ENCODE measurements around the gene LDHB.
"Not testable (repeated sequence)": the region's sequence is repeated elsewhere in the genome, so short reads cannot be mapped to it uniquely, and the experiment has no call there.

The LDHB gene

DNA sequence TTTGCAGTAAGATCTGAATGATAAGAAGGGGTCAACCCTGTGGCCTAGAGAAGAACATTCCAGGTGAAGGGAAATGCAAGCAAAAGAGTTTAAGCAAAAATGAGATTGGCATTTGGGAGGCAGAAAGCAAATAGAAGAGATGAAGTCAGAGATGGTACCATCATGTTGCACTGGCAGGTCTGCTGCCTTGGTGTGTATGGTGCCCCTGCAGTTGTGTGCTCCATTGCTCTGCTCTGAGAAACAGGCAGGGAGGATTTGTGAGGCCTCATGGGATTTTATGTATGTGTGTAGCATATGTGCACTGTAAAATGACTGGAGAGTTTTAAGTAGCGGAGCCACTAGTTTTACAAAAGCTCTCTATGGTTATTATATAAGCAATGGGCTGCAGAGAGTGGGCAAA is 6.6 kb downstream of the LDHB start:
- Histone ChIP-seq H3K27me3 (ENCODE audit: insufficient read depth, low read length) (no peaks in the 10 kb centered on the region), H3K9me3 (ENCODE audit: low read length) (no peaks in the 10 kb centered on the region), H3K4me1 (ENCODE audit: insufficient read depth, low read length) (peaks cover 12% of the 10 kb centered on the region), H3K36me3 (ENCODE audit: insufficient read depth, low read length) (peaks cover 82% of the 10 kb centered on the region), H3K4me3 (ENCODE audit: low read length) (no peak overlapping the region), H2AFZ (ENCODE audit: low read depth, low read length) (no peak overlapping the region)

DNA sequence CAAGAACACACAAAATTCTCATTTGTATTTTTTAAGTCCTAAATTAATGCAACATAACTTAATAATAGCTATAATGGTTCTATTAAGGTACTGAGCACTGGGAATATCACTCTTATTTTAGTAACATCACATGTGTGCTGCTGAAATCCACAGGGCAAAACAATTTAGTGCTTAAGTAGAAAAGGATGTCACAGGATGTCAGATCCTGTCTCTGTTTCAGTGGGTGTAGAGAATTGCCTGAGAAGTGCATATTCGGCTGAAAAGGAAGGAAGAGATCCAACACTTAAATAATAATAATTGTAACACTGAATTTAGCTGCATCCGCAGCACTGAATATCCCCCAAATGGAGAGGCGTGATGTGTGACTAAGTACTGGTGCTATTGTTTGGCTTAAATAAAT is 8.6 kb downstream of the LDHB start:
- Histone ChIP-seq H2AFZ (ENCODE audit: low read depth, low read length) (no peak overlapping the region), H3K27me3 (ENCODE audit: insufficient read depth, low read length) (no peaks in the 10 kb centered on the region), H3K36me3 (ENCODE audit: insufficient read depth, low read length) (peaks cover 89% of the 10 kb centered on the region), H3K9me3 (ENCODE audit: low read length) (no peaks in the 10 kb centered on the region), H3K4me3 (ENCODE audit: low read length) (no peak overlapping the region), H3K4me1 (ENCODE audit: insufficient read depth, low read length) (no peaks in the 10 kb centered on the region)

DNA sequence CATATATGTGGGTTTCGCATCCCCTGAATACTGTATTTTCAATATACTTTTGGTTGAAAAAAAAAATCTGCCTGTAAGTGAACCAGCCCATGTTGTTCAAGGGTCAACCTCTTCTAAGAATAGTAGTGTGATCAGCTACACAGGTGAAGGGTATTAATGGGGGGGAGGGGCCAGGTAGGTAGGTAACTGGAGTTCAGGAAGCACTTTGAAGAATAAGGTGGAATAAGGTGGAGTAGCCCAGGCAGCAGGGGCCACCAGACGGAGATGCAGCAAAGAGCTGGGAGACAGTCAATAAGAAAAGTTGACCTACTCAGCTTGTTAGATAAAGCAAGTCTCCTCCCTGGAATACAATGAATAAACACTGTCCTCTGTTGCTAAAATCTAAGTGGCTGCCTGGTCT is 9.3 kb downstream of the LDHB start:
- no peaks in the 10 kb centered on the region for H3K4me1 ChIP-seq (ENCODE audit: insufficient read depth, low read length)
- H3K36me3 ChIP-seq (ENCODE audit: insufficient read depth, low read length) = peaks cover 90% of the 10 kb centered on the region
- no peaks in the 10 kb centered on the region for H3K9me3 ChIP-seq (ENCODE audit: low read length)
- H3K4me3 ChIP-seq (ENCODE audit: low read length) = no peak overlapping the region
- H3K27me3 ChIP-seq (ENCODE audit: insufficient read depth, low read length) = no peaks in the 10 kb centered on the region
- H2AFZ ChIP-seq (ENCODE audit: low read depth, low read length) = no peak overlapping the region

DNA sequence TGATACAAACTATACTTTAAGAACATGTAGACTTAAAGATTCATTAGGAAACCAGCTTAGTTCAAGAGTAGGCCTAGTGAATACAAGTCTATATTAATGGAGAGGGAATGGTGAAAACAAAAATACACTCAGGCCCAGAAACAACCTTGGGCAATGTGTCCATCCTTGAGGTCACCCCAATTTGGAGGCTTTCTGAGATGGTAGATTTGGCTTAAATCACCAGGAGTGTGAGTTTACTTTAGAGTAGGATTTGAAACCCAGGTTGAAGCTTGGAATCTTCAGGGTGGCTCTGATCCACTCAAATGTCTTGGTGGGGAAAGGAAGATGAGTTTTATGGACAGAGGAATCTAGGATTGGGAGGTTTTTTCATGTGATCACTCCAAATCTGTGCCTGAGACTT is 10.5 kb downstream of the LDHB start:
- Histone ChIP-seq H2AFZ (ENCODE audit: low read depth, low read length) (no peak overlapping the region), H3K4me1 (ENCODE audit: insufficient read depth, low read length) (no peaks in the 10 kb centered on the region), H3K36me3 (ENCODE audit: insufficient read depth, low read length) (peaks cover 90% of the 10 kb centered on the region), H3K9me3 (ENCODE audit: low read length) (no peaks in the 10 kb centered on the region), H3K27me3 (ENCODE audit: insufficient read depth, low read length) (no peaks in the 10 kb centered on the region), H3K4me3 (ENCODE audit: low read length) (no peak overlapping the region)

DNA sequence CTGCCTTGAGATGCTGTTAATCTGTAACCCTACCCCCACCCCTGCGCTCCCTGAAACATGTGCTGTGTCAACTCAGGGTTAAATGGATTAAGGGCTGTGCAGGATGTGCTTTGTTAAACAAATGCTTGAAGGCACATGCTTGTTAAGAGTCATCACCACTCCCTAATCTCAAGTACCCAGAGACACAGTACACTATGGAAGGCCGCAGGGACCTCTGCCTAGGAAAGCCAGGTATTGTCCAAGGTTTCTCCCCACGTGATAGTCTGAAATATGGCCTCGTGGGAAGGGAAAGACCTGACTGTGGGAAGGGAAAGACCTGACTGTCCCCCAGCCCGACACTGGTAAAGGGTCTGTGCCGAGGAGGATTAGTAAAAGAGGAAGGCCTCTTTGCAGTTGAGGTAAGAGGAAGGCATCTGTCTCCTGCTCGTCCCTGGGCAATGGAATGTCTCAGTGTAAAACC is 12.6 kb downstream of the LDHB start:
- H3K36me3 ChIP-seq (ENCODE audit: insufficient read depth, low read length) = peaks cover 88% of the 10 kb centered on the region
- not testable (repeated sequence) for H3K4me1 ChIP-seq (ENCODE audit: insufficient read depth, low read length); H3K9me3 ChIP-seq (ENCODE audit: low read length); H3K4me3 ChIP-seq (ENCODE audit: low read length); H3K27me3 ChIP-seq (ENCODE audit: insufficient read depth, low read length); H2AFZ ChIP-seq (ENCODE audit: low read depth, low read length)

DNA sequence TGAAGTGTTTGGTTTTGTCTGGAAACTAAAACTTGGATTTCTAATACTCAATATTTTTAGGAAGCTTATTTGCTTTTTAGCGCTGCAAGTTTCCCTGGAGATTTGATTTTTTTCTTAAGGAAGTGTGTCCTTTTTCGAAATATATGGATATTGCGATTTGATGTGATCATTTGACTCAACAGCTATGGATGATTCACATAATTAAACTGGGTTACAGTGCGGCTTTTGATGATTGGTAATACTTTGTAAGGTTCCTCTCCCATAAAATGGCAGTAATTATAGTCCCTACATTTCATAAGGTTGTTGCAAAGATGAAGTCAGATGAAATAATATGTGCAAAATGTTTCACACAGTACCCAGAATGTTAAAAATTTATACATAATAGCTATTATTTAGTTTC is 13.1 kb downstream of the LDHB start:
- Histone ChIP-seq H3K27me3 (ENCODE audit: insufficient read depth, low read length) (no peaks in the 10 kb centered on the region), H3K4me3 (ENCODE audit: low read length) (no peak overlapping the region), H3K9me3 (ENCODE audit: low read length) (no peaks in the 10 kb centered on the region), H3K36me3 (ENCODE audit: insufficient read depth, low read length) (peaks cover 89% of the 10 kb centered on the region), H3K4me1 (ENCODE audit: insufficient read depth, low read length) (no peaks in the 10 kb centered on the region), H2AFZ (ENCODE audit: low read depth, low read length) (no peak overlapping the region)

DNA sequence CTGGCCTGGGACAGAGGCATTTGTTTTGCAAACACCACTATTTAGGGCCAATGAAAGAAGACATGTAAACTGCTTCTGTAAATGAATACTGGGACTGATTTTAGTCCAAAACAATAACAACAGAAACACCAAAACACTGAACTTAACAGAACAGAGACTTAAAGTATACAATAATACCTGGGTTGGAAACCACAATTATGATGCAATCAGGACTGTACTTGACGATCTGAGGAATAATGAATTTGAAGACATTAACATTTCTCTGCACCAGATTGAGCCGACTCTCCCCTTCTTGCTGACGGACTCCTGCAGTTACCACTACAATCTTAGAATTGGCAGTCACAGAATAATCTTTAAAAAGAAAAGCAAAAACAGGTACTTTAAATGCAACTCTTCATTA is 13.9 kb downstream of the LDHB start:
- Histone ChIP-seq H3K4me1 (ENCODE audit: insufficient read depth, low read length) (no peaks in the 10 kb centered on the region), H3K9me3 (ENCODE audit: low read length) (no peaks in the 10 kb centered on the region), H3K4me3 (ENCODE audit: low read length) (no peak overlapping the region), H2AFZ (ENCODE audit: low read depth, low read length) (no peak overlapping the region), H3K36me3 (ENCODE audit: insufficient read depth, low read length) (peaks cover 89% of the 10 kb centered on the region), H3K27me3 (ENCODE audit: insufficient read depth, low read length) (no peaks in the 10 kb centered on the region)

DNA sequence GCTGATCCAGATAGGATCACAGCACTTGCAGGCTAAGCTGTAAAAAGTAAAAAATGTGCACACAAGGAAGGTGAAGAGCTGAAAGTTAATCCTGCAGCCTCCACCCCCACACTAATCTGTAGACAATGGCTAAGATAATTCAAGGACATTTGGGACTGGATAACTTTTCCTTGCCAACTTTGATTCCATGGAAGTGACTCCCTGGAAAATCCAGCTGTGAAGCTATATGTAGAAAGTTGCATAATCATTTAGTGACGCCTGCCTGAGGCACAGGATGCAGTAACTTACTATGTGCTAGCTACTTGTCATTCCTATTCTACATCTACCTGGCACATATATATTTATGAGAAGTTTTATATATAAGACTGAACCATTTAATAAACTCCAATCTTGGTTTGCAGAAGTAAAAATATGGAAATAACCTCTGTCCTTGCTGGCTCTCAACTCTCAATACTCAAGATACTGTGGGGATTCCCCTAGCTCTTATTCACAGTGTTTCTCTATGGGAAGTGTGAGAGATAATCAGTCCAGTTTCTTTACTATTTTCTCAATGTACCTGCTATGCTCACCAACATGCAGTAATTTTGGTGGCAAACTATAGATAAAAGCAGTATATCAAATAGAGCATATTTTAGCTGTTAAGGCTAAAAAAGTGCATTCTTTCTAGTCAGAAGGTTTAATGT is 14.8 kb downstream of the LDHB start:
- H3K4me3 ChIP-seq (ENCODE audit: low read length) = no peak overlapping the region
- no peaks in the 10 kb centered on the region for H3K27me3 ChIP-seq (ENCODE audit: insufficient read depth, low read length)
- H3K36me3 ChIP-seq (ENCODE audit: insufficient read depth, low read length) = peaks cover 89% of the 10 kb centered on the region
- H3K9me3 ChIP-seq (ENCODE audit: low read length) = no peaks in the 10 kb centered on the region
- no peak overlapping the region for H2AFZ ChIP-seq (ENCODE audit: low read depth, low read length)
- H3K4me1 ChIP-seq (ENCODE audit: insufficient read depth, low read length) = no peaks in the 10 kb centered on the region

DNA sequence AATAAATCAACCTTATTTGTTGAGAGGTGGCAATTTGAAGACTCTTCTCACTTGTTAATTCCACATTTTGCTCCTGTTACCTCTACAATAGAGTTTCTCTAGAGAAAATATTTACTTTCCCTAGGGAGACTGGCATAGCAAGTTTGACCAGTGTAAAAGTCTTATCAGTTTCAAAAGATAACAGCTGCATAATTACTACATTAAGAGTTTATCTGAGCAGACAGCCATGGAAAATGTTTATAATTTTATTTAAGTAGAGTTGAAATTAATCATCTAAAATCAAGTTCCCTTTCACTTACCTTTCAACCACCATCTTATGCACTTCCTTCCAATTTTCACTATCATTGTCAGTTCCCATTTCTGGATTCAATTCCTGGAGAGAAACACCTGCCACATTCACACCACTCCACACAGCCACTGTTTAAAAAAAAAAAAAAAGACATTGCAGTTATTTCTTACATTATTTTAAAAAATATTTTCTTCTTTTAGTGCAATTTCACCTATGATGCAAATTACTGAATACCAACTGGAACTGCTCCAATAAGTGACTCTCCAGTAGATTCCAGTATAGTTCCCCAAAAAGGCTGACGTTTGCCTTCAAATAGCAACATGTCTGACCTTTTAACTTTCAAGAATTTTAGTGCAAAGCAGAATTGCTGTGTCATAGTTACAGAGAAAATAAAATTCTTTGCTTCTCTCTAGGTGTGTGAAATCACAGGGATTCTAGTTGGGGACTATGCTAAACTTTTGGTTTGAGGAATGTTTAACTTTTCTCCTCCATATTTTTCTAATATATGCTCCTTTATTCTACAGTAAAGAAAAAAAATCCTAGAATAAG is 19.4 kb downstream of the LDHB start:
- no peaks in the 10 kb centered on the region for H3K4me1 ChIP-seq (ENCODE audit: insufficient read depth, low read length)
- no peak overlapping the region for H2AFZ ChIP-seq (ENCODE audit: low read depth, low read length)
- no peak overlapping the region for H3K4me3 ChIP-seq (ENCODE audit: low read length)
- no peaks in the 10 kb centered on the region for H3K27me3 ChIP-seq (ENCODE audit: insufficient read depth, low read length)
- H3K36me3 ChIP-seq (ENCODE audit: insufficient read depth, low read length) = peaks cover 88% of the 10 kb centered on the region
- H3K9me3 ChIP-seq (ENCODE audit: low read length) = no peaks in the 10 kb centered on the region

DNA sequence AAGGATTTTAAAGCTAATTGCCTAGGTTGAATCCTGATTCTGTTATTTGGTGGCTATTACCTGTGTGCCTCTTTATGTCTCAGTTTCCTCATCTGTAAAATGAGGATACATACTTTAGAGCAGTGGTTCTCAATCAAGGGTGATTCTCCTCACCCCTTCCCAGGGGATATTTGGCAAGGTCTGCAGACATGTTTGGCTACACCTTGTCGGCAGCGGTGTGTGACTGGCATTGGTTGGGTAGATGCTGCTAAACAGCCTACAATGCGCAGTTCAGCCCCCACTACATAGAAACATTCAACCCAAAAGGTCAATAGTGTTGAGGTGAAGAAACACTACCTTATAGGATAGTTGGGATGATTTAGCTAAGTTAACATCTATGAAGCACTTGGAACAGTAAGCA is 23.4 kb downstream of the LDHB start:
- Histone ChIP-seq H3K4me3 (ENCODE audit: low read length) (no peak overlapping the region), H3K27me3 (ENCODE audit: insufficient read depth, low read length) (no peaks in the 10 kb centered on the region), H2AFZ (ENCODE audit: low read depth, low read length) (no peak overlapping the region), H3K36me3 (ENCODE audit: insufficient read depth, low read length) (peaks cover 52% of the 10 kb centered on the region), H3K9me3 (ENCODE audit: low read length) (no peaks in the 10 kb centered on the region), H3K4me1 (ENCODE audit: insufficient read depth, low read length) (no peaks in the 10 kb centered on the region)

DNA sequence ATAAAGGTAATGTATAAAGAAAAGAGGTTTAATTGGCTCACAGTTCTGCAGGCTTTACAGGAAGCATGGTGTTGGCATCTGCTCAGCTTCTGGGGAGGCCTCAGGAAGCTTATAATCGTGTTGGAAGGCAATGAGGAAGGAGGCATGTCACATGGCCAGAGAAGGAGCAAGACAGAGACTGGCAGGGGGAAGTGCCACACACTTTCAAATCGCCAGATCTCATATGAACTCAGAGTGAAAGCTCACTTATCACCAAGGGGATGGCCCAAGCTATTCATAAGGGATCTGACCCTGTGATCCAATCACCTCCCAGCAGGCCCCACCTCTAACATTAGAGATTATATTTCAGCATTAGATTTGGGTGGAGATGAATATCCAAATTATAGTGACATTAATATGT is 26.3 kb downstream of the LDHB start:
- H2AFZ ChIP-seq (ENCODE audit: low read depth, low read length) = no peak overlapping the region
- H3K27me3 ChIP-seq (ENCODE audit: insufficient read depth, low read length) = no peaks in the 10 kb centered on the region
- H3K4me3 ChIP-seq (ENCODE audit: low read length) = no peak overlapping the region

DNA sequence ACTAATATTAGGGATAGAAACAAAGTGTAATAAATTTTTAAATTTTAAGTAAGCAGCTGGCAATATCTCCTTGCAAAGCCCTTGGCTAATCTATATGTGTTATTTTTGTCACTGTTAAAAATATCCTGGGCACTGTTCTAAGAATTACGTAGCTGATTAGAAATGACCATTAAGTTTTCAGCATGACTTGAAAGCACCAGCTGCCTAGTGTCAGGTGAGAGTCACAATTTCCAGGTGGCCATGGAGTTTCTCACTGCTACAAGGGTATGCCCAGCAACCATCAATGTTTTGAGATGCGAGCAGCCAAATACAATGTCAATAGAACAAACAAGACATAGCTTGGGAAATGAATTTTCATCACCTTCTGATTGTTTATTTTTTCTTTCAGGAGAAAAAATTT is 29.7 kb downstream of the LDHB start:
- no peak overlapping the region for H2AFZ ChIP-seq (ENCODE audit: low read depth, low read length)
- H3K4me1 ChIP-seq (ENCODE audit: insufficient read depth, low read length) = no peaks in the 10 kb centered on the region
- H3K36me3 ChIP-seq (ENCODE audit: insufficient read depth, low read length) = no peaks in the 10 kb centered on the region
- no peaks in the 10 kb centered on the region for H3K27me3 ChIP-seq (ENCODE audit: insufficient read depth, low read length)
- no peak overlapping the region for H3K4me3 ChIP-seq (ENCODE audit: low read length)
- no peaks in the 10 kb centered on the region for H3K9me3 ChIP-seq (ENCODE audit: low read length)

More for the DNA sequence above, 26.3 kb downstream of the LDHB start:
- no peaks in the 10 kb centered on the region for H3K9me3 ChIP-seq (ENCODE audit: low read length)
- peaks cover 23% of the 10 kb centered on the region for H3K36me3 ChIP-seq (ENCODE audit: insufficient read depth, low read length)
- H3K4me1 ChIP-seq (ENCODE audit: insufficient read depth, low read length) = no peaks in the 10 kb centered on the region

DNA sequence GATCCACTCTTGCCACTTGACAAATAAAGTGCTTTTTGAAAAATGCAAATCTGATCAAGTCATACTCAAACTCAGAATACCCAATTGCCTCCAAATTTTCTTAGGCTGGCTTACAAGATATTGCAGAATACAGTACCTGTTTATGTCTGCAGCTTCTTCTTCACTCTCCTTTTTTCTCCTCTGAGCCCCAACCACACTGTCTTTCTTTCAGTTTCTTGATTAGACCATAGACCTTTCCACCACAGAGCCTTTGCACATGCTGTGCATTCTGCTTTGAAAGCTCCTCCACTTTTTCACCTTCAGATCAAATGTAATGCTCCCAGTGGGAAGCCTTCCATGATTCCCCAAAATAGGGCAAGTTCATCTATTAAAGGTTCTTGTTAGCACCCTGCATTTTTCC is 39.1 kb downstream of the LDHB start:
- Histone ChIP-seq H2AFZ (ENCODE audit: low read depth, low read length) (no peak overlapping the region), H3K9me3 (ENCODE audit: low read length) (no peaks in the 10 kb centered on the region), H3K27me3 (ENCODE audit: insufficient read depth, low read length) (no peaks in the 10 kb centered on the region), H3K4me1 (ENCODE audit: insufficient read depth, low read length) (no peaks in the 10 kb centered on the region), H3K4me3 (ENCODE audit: low read length) (no peak overlapping the region), H3K36me3 (ENCODE audit: insufficient read depth, low read length) (no peaks in the 10 kb centered on the region)

Data from neuron (in vitro differentiated cells).